GM21390 (cell line): ENCODE measurements around the gene ATP5MC3.
A peak's percentile ranks its signal among the peaks of the same experiment; 100 is the strongest.
"Not testable (repeated sequence)": the region's sequence is repeated elsewhere in the genome, so short reads cannot be mapped to it uniquely, and the experiment has no call there.

Experiments
- ATAC-seq: cut with Tn5 transposase; IDR thresholded peaks from one replicate; pipeline ENCODE4 v1.9.1; 2021; ENCODE audit not compliant: unreplicated experiment

ATP5MC3 gene

DNA sequence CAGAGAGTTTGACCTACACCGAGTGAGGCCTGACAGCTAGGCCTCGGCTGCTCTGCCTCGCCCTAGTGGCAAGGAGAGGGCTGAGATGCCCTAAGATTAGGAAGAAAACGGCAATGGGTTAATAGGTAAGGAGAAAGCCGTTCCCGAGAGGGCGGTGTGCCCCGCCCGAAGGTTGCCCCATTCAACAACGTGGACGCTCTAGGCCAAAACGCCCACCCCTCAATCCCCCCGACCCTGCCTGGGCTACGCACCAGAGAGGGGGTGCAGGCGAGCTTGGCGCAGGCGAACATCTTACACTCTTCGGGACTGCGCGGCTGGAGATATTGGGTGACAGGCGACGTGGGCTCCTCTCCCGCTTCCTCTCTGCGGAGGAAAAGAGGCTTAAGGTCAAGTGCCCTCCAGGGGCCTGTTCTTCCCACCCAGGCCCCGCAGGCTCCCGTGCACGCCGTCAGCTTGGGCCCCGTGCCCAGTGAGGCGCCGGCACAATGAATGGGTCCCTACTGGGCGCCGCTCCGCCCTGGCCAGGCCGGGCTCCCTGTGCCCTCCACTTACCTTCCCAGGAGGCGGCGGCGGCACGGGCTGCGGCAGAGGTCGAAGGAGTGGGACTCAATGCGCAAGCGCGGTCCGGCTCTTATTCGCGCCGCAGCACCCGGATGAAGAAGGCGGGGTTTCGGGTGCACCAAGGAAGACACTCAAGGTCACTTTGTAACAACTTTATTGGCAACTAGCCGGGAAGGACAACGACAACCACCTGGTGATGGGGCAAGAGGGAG, at the start of gene ATP5MC3:
Gene ATP5MC3 (minus strand): TSS at position 607 of the 773 bp plus-strand sequence. CDS start 317 bp downstream, at position 290.
- peak; percentile 83 for ATAC-seq

DNA sequence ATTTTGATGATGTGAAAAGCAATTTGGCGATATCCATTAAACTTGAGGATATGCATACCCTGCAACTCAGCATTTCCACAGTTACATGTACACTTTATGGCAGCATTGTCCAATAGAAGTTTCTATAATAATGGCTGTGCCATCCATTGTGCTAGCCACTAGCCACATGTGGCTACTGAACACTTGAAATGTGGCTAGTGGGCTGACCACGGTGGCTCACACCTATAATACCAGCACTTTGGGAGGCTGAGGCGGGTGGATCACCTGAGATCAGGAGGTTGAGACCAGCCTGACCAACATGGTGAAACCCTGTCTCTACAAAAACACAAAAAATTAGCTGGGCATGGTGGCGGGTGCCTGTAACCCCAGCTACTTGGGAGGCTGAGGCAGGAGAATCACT, 47.1 kb upstream of the ATP5MC3 start:
- ATAC-seq: not testable (repeated sequence)

DNA sequence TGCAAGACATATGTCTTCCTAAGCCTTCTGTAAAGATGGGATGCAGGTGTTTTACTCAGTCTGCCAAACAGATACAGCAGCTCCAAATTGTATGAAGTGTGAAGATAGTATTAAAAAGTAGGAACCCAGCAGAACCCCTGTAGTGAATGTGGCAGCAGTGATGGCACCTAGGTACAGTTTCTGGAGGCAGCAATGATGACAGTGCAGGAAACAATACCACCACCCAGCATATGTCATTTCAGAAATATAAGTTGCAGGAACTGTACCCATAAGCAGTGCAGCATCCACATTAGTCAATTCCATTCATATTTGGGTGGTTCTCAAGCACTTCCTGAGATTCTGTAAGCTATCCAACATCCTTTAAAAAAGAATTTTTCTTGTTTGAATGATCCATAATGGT, 46.7 kb upstream of the ATP5MC3 start:
- ATAC-seq: no peak

DNA sequence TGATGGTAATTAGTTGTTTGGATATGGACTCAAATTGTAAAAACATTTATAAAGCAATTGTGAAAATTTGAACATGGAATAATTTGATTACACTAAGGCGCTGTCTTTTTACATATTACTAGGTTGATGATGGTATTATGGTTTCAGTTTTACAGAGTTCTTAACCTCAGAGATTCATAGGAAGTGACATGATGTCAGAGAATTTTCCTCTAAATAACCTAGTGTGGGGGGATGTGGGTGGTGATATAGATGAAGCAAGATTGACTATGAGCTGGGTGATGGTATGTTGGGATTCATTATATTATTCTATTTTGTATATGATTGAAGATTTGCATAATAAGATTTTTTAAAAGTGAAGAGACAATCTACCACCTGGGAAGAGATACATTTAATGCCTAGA, 45.9 kb upstream of the ATP5MC3 start:
- no peak for ATAC-seq

DNA sequence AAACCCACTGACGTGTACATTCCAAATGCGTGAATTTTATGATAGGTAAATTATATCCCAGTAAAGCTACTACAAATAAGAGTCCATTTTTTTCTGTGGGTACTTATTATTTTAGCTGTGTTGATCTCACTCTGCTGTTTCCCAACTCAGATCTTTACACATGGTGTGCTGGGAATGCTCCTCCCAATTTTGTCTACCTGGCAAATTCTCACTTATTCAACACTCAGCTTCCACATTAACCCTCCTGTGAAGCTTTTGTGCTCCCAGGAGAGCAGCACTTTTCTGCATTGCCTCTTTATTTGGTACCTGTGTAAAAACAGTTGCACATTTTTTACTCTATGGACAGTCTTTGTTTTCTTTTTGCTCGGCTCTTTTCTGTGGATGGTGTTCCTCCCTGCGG, 38.6 kb upstream of the ATP5MC3 start:
- ATAC-seq: no peak

DNA sequence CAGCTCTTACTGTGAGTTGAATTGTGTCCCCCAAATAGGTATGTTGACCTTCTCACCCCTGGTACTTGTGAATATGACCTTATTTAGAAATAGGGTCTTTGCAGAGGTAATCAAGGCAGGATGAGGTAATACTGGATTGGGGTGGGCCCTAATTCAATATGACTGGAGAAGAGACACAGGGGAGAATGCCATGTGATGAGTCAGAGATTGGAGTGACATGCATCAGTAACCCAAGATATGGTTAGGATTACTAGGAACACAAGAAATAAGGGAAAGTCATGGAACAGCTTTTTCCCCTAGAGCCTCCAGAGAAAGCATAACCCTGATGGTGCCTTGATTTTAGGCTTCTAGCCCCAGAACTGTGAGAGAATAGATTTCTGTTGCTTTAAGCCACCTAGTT, 37.0 kb upstream of the ATP5MC3 start:
- no peak for ATAC-seq

DNA sequence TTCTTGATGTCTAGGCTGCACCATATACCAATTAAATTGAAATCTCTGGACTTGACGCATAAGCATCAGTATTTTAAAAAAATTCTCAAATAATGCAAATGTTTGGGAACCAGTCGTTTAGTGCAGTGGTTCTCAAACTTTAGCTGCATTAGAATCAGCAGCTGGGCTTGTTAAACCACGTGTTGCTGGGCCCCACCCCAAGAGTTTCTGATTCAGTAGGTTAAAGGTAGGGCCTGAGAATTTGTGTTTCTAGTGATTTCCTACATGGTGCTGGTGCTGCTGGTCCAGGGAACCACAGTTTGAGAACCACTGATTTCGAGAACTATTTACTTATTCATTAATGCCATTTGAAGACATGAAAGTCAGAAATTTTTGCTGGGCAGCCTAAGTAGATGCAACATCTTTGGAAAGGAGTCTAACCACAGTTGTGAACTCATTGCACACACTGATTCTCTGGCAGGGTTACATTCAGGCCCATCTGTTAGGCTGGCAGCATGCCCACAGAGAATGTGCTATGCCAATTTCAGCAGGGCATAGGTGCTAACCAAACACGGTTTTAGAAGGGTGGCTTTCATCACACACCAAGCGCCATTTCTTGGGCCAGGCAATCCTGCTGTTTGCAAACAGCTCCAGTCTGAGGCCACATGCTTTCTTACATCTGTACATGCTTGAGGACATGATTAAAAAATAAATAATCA, 26.4 kb upstream of the ATP5MC3 start:
- no peak for ATAC-seq

DNA sequence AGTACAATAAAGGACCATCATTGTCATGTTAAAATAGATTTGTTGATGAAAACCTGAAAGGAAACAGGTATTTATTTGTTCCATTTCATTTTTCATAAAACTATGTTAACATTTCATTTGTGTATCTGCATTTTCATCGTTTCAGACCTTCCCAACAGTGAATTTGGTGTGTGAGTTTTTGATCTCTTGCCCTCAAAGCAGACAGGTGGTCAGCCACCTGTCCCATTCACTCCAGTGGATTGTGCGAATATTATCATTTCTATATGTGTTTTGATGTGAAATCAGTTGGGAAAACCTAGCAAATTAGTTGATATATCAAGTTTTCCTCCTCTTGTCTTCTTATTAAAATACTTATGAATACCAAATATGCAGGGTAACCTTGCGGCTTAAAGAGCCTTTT, 25.4 kb upstream of the ATP5MC3 start:
- no peak for ATAC-seq

DNA sequence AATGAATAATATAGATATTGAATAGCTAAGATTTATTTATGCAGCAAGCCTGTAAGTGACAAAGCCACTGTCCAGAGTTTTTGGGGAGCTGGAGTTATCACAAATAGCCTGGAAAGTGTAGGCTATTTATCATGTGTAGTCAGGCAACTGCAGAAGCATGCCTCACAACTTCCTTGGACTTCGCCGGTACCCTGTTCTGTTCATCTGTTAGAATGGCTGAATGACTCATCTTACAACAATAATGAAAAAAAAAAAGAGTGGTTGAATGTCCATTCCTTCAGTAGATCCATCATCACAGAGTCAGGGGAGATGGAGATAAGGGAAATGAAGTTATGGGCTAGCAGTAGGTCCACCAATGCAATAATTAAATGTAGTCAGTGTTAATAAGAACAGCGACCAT, 24.0 kb upstream of the ATP5MC3 start:
- no peak for ATAC-seq

DNA sequence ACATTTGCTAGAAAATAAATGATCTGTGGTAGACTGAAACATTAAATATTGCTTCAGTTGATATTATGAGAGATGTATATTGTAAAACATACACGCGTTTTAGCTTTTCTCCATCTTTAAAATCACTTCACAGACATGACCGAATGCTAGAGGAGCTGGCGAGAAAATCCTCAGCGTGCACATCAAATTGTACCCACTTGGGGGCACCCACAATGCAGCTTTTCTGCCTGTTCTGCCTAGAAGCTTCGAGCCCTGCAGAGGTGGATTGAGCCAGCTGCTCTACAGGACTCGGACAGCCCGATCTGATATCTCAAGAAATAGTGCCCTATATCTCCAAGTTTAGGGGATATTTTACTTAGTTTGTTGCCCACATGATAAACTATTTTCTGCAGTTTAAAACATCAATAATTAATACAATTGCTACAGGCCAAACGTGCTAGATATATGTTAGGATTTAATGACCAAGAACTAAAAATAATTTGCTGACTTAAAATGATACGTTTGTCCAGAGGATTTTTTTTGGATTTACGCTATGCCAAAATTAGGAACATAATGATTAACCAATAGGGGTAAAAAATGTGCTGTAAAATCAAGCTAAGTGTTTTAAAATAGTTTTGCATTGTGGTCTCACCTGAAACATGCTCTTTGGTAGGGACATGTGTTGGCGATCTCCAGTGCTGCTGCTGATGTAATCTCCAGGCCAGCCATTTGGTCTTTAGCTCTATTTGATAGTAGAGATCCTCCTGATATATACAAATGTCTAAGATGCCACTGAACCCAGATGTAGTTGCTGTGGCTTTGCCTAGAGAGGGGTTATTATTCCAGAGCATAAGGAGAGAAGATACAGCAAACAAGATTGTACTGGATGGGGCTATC, 22.3 kb upstream of the ATP5MC3 start:
- peak; percentile 76 for ATAC-seq

DNA sequence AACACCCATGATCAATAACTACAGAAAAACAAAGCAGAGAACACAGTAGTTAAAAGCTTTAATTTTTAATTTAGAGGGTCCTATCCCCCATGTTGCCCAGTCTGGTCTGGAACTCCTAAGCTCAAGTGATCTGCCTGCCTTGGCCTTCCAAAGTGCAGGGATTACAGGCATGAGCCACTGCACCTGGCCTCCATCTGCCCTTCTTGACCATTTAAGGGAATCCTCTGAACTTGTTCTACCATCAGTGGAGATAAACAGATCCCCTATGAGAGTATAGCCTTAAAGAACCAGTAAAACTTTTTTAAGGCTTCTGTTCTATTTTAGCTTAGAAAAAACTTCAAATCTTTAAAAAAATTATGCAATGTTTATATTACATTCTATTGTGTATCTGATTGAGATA, 13.5 kb upstream of the ATP5MC3 start:
- ATAC-seq: no peak

DNA sequence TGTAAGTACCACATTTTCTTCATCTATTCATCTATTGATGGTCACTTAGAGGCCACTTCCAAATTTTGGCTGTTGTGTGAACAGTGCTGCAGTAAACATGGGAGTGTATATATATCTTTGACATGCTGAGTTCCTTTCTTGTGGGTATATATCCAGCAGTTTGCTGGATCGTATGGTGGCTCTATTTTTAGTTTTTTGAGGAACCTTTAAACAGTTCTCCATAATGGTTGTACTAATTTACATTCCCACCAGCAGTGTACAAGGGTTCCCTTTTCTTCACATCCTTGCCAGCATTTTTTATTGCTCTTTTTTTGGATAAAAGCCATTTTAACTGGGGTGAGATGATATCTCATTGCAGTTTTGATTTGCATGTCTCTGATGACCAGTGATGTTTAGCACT, 7.3 kb upstream of the ATP5MC3 start:
- ATAC-seq: no peak

DNA sequence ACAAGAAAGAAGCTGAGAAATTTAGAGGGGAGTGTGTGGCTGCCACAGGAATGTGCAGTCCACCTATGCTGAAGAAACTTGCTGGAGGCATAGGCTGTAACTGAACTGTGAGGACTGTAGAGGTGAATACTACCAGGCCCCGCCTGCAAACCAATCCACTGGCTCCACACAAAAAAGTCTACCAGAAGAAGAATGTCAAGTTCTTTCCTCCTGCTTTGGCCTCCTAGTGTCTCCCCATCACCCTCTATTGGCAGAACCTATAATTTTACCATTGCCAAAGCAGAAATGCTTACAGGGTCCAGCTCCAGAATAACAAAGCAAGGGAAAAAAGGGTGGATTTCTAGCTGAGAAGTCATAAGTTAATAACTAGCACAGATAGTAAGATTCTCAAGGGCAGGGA, 5.9 kb upstream of the ATP5MC3 start:
- peak; percentile 86 for ATAC-seq

DNA sequence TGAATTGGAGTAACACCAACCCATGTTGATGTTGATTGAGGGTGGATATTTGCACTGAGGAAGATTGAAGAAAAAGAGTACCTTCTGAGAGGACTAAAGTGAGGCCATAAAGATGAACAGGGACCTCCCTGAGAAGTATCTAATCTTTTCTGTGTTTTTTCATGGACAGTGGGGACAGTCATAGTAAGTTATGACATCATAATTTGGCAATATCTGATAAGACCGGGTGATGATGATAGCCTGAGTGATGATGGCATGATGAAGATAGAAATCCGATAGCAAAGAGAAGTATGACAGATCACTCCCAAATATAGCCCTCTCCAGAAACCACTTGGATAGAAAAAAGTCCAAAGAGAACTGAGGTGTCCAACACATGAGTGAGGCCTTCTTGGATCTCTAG, 2.2 kb upstream of the ATP5MC3 start:
- no peak for ATAC-seq

DNA sequence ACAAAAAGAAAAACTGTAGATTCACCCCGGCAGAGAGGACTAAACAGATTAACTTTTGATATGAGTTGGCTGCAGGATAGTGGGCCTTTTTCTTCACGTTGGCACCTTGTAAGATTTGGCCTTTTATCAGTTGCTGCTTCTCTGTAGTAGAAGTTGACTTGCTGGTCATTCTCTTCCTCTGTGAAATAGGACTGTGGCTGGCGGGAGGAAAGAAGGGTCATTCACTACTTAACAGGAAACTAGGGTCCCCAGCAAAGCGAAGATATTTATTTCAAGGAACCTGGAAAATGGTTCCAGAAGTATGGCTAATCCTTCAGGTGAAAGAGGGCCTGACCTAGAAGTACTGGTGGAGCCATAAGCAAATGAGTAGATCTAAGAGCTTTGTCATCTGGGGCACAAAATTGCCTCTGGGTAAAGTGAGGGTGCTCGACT, 383 bp upstream of the ATP5MC3 start:
- no peak for ATAC-seq

DNA sequence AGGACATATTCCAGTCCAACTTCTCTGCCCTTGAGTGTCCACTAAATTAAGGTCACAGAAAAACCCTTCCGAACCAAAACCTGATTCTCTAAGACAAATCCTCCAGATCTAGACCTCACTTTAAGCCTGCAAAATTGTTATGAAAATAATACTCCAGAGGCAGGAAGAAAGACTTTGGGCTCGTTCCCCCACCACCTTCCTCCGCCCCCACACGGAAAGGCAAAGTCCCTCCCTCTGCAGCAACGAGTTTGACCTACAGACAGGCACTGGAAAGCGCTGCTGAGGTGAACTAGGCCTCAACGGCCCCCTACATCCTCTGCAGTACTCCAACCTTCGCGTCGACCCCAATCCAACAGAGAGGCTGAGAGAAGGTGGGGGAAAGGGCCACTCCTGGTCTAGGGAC, 808 bp downstream of the ATP5MC3 start:
- peak; percentile 59 for ATAC-seq

DNA sequence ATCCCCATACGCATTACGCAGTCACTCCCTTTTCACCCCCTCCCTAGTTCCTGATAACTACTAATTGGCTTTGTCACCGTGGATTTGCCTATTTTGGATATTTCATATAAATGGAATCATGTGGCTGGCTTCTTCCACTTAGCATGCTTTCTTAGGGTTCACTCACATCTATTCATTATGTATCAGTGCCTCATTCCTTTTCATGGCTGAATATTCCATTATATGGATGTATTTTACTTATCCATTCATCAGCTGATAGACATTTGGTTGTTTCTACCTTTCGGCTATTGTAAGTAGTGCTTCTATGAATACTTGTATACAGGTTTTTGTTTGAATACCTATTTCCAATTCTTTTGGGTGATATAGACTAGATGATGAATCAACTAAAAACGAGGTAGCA, 4.9 kb downstream of the ATP5MC3 start:
- no peak for ATAC-seq

DNA sequence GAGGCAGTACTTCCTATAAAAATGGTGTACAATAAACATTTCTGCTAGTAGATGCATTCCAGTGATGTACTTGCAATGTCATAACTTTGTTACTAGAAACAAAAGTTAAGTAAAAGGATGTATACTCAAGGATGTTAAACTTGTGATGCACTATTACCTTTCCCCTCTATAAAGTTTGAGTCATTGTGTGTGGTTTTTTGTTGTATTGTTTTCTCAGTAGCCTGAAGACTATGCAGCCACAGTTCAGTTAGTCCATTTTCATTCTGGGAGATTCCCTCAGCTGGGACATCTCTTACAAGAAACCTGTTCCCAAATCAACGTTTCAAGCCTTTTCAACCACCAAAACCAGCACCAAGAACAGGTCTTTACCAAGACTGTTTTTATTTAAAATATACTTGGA, 5.6 kb downstream of the ATP5MC3 start:
- no peak for ATAC-seq

DNA sequence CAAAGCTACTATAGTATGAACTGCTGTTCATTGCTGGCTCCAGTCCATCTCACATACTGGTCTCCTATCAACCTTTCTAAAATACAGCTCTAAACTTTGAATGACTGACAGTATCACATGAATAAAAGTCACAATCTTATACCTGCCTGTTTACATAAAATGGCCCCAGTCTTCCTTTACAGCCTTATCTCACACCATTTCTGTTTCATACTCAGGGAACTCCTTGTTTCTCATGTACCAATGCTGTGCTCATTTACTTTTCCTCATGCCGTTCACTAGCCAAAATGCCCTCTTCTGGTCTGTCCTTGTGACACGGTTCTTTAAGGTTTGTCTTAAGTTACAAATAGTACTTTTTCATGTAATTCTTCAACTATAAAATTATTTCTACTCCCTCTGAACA, 6.2 kb downstream of the ATP5MC3 start:
- ATAC-seq: no peak

DNA sequence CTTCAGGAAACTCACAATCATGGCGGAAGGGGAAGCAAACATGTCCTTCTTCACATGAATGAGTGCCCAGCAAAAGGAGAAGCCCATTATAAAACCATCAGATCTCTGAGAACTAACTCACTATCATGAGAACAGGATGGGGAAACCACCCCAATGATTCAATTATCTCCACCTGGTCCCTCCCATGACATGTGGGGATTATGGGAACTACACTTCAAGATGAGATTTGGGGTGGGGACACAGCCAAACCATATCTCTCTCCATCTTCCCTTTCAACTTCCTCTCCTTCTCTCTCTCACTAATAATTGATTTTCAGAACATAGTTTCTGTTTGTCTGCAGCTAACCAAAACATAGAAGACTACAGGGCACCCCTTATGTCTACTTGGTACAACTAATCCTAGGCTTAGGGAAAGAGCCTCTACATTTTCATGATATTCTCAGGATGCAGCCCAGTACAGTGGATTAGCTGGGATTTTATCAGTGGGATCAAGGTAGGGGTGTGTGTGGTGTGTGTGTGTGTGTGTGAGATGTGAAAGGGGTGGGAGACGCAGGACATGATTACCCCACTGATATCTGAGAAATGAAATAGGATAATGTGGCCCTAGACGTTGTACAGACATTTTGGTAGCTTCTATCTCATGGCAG, 10.7 kb downstream of the ATP5MC3 start:
- no peak for ATAC-seq

DNA sequence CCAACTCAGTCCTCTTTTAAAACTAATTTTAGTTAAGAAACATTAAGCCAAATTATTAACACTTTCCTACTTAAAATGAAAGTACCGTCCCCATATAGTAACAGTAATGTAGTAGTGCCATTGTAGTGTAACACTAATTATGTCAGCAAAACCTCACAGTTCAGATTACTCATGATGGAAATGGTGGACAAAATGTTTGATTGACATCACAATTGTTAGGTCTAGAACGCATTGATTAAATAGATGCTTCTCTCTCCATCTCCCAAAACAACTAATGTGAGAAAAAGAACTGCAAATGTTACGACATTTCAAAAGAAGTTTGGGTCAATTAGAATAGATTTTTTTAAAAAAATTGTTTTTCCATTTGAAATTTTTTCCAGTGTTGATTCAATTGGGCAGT, 12.3 kb downstream of the ATP5MC3 start:
- no peak for ATAC-seq
